NCI-H187 treated with DMSO at 0.1 percent for 48 hours (cell line): Measurements from ENCODE around the gene KRTAP10-5.
"Not testable (repeated sequence)": the region's sequence is repeated elsewhere in the genome, so short reads cannot be mapped to it uniquely, and the experiment has no call there.

ENCODE experiments used
- DNase-seq: peaks from one replicate; lab custom pipeline; 2025; lab: John Stamatoyannopoulos, UW

The KRTAP10-5 gene

DNA sequence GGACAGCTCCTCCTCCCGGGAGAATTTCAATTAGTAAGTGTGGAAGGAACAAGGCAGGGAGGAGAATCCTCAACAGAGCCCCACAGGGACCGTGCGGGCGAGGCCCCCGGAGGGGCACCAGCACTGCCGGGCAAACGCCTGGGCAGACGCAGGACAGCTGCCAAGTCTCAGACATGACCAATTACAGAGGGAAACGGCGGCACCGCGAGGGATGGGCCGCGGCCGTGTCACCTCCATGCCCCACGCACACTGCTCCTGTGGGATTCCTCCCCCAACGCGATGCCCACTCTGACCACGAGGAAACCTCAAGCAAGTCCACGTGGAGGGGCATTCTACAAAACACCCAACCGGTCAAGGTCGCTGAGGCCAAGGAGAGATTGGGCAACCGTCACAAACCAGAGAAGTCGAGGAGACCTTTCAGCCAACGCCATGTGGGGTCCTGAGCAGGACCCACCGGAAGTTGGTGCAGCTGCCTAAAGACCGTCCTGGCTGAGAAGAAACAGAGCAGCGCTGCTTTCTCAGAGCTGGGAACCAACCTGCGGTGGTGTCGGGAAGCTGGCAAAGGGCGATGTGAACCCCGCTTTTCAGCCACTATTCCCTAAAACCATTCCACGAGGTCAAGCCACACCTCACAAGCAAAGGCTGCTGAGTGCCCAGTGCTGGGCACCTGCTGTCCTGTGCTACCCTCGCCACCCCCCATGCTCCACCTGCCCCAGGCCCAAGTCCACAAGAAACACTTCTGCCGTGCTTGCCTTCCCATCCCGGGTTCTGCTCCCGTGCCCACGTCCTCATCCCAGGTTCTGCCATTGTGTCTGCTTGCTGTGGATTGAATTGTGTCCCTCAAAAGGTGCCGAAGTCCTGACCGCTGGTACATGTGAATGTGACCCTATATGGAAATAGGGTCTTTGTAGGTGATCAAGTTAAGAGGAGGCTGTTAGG, 8.3 kb downstream of the KRTAP10-5 start:
- DNase-seq, result no peak

DNA sequence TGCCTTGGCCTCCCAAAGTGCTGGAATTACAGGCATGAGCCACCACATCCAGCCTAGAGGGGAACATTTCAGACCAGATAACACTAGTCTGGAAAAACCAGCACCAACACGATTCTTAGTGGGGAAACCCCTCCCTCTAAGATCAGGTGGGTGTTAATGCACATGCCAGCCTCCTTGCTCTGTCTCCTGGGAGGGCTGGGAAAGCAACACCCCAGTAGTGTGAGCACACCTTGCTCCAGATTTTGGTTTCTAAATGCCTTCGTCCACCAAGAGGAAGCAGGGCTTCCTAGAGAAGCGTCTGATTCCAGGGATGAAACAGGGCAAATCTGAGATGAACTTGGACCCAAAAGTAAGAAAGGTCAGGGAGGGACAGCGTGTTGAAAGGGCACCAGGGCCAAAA, 9.1 kb downstream of the KRTAP10-5 start:
- DNase-seq, result no peak

DNA sequence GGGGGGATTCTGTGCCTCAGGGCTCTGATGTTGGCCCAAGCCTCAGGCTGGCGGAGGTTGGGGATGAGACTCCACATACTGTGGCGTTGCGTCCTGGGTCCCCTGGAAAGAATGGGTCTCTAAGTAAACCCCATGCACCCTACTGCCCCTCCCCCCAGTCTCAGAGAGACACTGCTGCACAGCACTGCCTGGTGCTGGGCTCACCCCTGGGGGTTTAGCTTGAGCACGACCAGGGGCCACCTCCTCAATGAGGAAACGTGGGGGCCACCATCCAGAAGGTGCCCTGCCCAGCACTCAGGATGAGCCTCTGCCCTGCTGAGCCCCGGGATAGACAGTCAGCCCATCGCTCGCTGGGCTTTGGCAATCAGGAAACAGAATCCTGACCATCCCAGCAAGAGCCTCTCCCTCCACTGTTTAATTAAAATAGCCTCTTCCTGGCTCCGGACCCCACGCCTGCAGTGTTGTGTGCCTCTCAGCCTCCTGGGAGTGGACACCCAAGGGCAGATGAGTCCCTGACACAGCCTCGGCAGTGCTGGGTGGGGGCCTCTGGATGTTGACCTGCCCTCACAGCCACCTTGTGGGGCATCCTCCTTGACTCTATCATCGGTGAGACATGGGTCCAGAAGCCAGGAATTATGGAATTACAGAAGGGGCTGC, 10.4 kb downstream of the KRTAP10-5 start:
- no peak for DNase-seq

DNA sequence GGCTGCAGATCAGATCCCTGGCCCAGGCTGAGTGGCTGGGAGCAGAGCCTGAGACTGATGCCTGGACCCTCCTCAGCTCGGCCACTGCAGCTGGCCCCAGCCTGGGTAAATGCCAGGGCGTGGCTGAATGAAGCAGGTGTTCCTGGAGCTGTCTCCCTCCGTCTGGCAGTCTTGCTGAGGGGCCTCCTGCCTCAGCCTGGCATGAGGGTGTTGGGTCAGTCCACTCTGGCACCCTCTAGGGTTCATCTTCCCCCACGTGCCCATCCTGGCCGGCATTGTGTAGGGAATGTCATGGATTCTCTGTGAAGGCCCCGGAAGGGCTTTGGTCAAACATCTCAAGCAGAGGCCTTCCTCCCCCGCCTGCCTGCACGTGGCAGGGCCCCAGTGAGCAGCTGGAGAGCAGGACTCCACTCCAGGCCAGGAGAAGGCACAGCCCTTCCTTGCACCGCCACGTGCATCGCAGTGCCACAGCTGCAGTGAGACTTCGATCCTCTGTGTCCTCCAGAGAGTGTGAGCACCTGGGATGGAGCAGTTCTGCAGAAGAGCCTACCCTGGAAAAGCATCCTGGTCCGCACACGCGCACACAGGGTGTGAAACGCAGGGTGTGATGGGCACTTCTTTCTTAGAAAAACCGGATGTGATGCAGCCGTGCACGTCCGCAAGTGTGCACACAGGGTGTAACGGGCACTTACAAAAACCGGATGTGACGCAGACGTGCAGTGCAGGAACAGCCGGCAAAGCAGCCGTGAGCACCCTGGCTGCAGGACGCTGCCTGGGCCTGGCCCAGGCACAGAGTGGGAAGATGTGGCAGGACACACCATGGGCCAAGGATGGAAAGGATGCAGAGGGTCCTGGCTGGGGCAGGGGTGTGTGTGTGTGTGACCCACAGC, 11.5 kb downstream of the KRTAP10-5 start:
- no peak for DNase-seq

DNA sequence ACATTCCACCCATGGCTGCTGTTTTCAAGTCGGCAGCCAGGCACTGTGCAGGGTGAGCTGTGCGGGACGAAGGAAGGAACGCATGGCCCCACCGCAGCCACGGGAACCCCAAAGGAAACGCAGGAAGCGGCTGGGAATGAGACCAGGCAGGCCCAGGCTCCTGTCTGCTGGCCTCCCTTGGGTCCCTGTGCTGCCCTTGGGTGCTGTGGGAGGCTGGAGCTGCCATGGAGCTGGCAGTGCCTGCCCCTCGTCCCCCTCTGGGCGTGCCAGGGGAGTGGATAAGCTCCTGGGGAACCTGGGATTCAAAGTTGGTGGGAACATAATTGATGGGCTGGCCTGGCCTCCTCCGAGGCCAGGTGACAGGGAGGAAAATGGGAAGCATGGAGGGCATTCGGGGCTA, 12.1 kb downstream of the KRTAP10-5 start:
- DNase-seq, result no peak

DNA sequence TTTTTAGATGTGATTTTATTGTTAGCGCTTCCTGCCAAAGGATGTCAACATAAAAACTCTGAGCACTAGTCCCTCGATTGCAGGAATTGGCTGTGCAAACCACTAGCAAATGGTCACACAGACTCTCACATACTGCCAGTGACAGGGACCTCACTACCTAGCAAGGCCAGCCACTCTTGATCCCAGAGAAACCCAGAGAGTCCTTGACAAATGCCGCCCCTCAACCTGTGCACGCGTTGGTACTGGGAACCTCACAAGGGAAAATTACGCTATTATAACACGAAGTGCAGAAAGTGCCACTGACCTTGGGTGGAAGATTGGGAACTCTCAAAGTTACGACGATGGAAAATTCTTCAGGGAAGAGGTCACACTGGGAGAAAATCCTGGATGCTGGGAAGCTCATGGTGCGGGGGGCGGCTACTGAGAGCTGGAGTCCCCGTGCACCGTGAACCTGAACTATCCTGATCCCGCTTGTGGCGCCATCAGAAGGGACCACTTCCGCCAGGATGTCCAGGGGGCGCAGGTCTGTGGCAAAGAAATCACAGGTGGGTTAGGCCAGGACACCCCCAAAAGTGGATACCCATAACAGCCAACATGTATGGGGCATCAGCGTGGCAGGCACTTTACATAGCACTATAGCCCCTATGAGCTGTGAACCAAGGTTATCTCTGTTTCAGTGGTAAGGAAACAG, 12.8 kb downstream of the KRTAP10-5 start:
- DNase-seq, result no peak

DNA sequence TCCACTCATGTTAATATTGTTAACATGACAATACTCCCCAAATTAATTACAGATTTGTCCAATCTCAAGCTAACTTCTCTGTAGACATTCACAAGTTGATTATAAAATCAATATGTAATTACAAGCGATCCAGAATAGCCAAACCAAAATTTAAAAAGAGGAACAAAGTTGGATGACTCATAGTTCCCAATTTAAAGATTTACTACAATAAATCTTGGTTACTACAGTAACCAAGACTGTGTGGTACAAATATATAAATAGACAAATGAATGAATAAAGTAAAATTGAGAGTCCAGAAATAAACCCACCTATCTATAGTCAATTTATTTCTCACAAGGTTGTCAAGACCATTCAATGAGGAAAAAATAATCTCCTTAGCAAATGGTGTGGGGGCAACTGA, 14.0 kb downstream of the KRTAP10-5 start:
- DNase-seq, result no peak

DNA sequence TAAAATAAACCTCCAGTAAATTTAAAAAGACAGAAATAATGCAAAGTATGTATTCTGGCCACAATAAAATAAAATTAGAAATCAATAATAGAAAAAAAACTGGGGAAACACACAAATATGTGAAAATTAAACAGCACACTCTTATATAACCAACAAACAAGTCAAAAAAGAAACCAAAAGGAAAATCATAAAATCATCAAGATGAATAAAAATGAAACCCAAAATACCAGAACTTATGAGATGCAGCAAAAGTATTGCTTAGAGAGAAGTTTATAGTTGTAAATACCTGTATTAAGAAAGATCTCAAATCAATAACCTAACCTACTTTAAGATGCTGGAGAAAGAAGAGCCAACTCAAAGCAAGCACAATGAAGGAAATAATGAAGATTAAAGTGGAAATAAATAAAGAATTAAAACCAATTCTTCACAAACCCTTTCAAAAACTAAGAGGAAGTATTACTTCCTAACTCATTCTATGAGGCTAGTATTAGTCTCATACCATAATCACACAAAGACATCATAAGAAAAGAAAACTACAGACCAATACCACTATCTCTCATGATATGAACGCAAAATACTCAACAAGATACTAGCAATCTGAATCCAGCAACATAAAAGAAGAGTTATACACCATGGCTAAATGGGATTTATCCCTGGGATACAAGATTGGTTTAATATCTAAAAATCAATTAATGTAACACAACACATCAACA, 15.4 kb downstream of the KRTAP10-5 start:
- DNase-seq, result no peak

DNA sequence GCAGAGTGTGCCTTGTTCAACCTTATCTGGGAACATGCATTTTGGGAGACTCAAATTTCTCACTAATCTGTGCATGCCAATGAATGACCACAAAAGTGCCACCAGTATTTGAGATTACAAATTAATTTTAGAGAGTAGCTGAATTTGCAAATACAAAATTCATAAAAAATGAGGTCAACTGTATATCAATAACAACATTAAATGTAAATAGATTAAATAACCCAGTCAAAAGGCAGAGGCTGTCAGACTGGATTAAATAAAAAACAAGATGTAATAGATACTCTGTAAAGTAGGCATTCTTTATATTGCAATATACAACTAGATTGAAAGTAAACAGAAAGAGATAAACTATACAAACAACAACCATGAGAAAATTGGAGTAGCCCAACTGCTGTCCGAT, 16.3 kb downstream of the KRTAP10-5 start:
- DNase-seq, result no peak

DNA sequence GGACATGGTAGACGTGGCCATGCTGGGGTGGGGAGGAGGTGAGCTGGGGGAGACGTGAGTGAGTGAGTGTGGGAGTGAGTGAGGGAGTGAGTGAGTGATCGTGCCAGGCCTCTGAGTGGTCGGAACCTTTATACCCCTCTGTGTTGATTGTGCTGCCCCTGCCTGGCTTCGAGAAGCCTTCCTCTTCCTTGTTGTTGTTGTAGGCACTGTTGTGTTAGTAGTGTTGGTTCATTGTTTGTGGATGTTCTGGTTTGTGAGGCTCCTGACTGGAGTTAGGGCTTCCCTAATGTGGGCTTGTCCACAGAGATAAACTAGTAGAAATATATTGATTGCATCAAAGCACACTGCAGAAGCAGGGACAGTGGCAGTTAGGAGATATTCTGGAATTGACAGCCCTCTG, 21.7 kb downstream of the KRTAP10-5 start, which contains the start of gene KRTAP10-3:
TSS of gene KRTAP10-3 (minus strand) at position 101 of the 400 bp plus-strand sequence. CDS start at position 21, 80 bp downstream.
- no peak for DNase-seq

DNA sequence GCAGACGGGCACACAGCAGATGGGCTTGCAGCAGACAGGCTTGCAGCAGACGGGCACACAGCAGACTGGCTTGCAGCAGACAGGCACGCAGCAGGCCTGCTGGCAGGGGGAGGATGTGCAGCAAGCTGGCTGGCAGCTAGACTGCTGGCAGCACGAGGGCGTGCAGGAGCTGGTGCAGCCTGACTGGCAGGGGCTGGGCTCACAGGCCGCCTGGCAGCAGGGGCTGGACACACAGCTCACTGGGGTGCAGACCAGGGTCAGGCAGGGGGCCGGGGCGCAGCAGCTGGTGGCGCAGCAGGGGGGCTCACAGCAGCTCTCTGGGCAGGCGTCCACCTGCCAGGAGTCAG, 22.1 kb downstream of the KRTAP10-5 start:
- DNase-seq, result not testable (repeated sequence)

DNA sequence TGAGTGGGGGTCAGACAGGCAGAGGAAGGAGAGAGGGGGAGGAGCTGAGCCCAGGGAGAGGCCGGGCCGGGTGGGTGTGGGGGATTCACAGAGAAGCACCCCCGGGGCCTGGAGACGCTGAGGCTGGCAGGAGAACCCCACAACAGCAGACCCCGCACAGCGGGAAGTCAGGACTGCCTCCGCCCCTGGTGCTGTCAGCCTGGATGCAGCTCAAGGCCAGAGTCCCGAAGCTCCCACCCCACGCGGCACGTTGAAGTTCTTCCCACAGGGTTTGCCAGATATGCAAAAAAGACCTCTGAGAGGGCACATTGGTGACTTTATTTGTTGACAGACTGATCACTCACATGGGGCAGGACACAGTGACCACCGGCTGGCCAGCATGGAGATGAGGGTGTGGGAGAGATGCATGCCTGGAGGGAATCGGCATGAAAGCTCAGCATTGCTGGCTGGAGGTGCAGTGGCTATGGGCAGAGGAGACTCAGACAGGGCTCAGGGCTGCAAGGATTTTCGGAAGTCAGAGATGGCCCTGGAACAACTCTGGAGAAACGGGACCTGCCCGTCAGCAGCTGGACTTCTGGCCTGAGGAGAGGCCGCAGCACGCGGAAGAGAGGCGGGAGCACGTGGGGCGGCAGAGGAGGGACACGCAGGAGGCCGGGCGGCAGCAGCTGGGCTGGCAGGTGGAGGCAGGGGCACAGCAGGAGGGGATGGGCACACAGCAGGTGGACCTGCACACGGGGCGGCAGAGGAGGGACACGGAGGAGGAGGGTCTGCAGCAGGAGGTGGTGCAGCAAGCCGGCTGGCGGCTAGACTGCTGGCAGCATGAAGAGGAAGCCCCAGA, 22.7 kb downstream of the KRTAP10-5 start:
- DNase-seq, result no peak

DNA sequence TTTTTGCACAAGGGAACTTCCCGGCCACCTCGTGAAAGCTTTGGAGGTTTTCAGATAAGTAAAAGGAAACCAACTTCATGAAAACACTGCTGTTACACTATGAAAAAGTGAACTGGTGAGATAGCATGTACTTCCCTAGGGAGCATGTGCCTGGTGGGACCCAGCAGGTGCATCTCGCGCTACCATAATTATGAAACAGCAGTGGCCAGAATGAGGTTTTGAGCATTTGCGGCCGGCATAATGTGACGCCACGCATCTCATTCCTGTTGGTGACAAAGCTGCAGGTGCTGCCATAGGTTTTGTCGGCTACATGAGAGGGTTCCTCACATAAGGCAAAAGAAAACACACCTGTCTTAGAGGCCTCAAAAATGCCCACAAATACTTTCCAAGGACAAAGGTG, 23.5 kb downstream of the KRTAP10-5 start:
- no peak for DNase-seq

DNA sequence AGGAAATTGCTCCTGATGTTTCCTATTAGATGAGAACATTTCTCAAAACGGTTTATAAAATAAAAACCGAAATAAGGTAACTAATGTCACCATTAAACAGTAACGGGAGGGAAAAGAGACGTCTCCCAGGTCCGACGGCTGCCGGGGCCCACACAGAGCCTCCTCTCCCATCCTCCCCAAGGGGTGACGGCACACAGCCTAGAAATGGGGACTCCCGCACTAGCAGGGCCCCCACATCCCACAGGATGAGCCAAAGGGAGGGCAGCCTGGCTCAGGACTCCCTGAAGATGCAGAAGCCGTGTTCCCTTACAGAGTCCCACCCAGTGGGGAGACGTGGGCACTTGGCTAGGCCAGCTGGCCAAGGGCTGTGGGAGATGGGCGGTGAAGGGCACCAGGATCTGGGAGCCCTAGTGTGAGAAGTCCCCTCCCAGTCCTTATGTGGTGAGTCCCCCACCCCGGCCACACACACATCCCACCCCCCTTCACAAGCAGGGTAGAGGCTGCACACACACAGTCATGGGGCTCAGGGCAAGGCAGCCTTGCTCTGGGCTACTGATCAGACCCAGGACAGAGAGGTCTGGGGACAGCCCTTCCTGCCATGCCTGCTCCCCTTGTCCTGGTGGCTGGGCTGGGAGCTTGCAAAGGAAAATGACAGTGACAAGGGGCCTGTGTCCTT, 25.1 kb downstream of the KRTAP10-5 start:
- DNase-seq, result no peak

DNA sequence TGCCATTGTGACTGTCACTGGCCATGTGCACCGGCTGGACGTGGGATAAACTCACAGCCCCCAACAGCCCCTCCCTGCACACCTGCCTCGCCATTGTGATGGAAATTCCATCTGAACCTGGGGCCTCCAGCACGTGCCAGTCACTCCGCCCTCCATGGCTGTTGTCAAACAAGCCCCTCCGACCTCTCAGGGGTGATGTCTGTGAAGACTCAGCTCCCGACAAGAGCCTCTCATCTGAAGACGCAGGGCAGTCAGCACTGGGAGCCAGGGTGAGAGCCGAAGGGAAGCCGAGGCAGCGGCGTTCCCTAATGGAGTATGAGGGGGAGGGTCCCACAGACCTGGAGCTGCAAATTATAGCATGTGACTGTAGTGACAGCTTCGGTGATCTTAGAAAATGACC, 27.7 kb downstream of the KRTAP10-5 start:
- DNase-seq, result no peak

DNA sequence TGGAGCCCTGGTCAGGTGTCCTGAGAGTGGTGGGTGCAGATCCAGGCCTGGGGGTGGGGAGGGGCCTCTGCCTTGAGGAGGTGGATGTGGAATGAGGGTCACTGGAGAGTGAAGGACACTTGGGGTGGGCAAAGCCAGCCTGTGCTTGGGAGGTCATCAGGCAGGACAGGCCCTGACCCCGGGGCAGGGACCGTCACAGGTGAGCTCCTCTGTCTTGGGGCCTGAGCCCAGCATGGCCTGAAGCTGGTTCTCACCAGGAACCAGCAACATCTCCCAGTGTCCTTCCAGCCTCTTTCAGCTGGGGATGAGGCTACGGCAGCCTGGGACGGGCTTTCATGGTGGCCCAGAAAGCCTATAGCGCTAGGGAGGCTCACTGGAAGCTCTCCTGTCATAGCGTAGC, 28.3 kb downstream of the KRTAP10-5 start:
- DNase-seq, result no peak

DNA sequence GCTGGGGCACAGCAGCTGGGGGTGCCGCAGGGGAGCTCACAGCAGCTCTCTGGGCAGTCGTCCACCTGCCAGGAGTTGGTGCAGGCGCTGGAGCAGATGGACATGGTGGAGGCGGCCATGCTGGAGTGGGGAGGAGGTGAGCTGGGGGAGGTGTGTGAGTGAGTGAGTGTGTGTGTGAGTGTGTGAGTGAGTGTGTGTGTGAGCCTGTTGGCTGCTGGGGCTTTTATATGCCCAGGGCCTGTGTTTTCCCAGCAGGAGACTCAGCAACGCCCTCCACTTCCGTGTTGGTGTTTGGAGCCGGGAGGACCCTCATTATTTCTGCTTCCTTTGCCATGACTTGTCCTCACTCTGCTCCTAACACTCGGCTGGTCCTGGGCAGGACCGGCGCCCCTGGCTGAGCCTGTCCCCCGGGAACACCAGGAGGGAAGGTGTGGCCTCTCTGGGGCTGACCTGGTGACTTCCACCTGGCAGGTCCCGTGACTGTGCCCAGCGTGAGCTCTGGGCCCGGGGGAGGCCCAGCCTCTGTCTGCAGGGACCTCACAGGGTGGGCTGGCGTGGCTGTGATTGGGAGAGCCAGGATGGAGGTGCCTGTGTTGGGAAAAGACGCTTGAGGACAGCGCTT, 29.0 kb downstream of the KRTAP10-5 start, which contains the start of gene KRTAP10-2:
TSS of gene KRTAP10-2 (minus strand) at position 166 of the 622 bp plus-strand sequence. CDS start at position 119, 47 bp downstream.
- DNase-seq, result no peak

DNA sequence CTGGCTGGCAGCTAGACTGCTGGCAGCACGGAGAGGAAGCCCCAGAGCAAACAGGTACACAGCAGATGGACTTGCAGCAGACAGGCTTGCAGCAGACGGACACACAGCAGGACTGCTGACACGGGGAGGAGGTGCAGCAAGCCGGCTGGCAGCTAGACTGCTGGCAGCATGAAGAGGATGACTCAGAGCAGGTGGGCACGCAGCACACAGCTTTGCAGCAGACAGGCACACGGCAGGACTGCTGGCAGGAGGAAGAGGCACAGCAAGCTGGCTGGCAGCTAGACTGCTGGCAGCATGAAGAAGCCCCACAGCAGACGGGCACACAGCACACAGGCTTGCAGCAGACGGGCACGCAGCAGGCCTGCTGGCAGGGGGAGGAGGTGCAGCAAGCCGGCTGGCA, 29.6 kb downstream of the KRTAP10-5 start:
- DNase-seq, result no peak

DNA sequence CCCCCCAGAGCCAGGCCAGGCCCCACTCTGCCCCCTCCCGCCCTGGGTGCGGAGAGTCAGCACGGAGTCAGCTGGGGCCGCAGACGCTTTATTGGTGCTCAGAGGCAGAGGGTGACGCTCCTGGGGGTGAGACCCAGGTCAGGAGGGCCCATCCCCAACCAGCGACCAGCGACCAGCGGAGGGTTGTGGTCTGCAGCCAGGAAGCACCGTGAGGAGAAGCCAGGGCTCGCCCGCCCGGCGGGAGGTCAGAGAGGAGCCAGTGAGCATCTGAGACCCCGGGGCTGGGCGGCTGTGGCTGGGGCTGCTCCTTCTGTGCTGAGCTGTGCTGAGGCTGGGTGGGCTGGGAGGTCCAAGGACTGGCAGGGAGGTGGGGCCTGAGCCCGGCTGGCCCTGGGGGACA, 30.1 kb downstream of the KRTAP10-5 start:
- DNase-seq, result not testable (repeated sequence)
